T-helper 2 cell treated with Interferon-gamma antibody and Interleukin-4, amounts not matched to agents 100 ng/mL and 5 ng/mL, for 36 hours (primary cell): ENCODE results near the gene AFF3. TPM values are rescaled to one million over a fixed set of nuclear protein-coding genes. Genes with fewer than 3 reads are reported as not detected.

Experiments
- intact Hi-C: fragments of 100-400 bp; cut with micrococcal nuclease; formaldehyde crosslinking; loops from one replicate; pipeline ENCODE4 v1.15.1; 2023
- total RNA-seq: library from RNA; stranded (reverse); gene quantifications from 2 replicates; pipeline ENCODE4 v1.2.3, GENCODE V29; 2022

AFF3 gene
- total RNA-seq, 1 donor from 2014 or later: 6.0 TPM

DNA sequence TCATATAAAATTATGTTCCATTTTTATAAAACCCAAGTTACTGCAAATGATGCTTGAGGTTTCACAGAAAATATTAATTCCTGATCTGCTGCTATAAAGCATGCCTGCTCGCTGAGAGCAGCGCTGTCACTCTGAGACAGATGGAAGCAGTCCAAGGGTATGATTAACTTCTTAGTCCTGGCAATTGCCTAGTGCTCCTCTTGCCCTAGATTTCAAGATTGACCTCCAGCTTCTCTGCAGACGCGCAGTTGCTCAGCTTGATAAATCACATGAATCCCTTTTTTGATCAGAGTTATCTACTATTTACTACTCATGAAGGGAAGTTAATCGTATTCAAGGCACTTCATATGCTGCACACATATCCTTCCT is 498.0 kb downstream of the AFF3 start:
- intact Hi-C loops: no loop called here

GRCh38 chr2:99643787-99644418 is 498.5 kb downstream of the AFF3 start:
- intact Hi-C loops: no loop called here

DNA sequence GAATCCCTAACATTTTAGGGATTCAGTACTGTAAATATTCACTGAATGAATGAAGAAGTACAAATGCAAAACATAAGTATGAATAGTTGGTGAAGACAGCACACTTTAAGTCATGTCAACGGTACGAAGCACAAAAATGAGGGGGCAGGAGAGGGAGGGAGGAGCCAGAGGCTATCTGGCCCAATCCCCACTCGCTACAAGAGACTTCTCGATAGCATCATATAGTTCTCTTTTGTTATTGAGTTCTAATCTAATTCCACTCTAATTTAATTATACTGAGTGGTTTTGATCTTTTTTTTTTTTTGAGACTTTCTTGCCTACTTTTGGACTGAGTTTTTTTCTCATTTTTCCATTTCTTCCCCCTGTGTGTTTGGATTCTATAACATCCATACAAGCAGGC is 500.4 kb downstream of the AFF3 start:
- intact Hi-C loops: no loop called here

- intact Hi-C loops: no loop called here
Measured at GRCh38 chr2:99640635-99641151, 501.7 kb downstream of the AFF3 start.

DNA sequence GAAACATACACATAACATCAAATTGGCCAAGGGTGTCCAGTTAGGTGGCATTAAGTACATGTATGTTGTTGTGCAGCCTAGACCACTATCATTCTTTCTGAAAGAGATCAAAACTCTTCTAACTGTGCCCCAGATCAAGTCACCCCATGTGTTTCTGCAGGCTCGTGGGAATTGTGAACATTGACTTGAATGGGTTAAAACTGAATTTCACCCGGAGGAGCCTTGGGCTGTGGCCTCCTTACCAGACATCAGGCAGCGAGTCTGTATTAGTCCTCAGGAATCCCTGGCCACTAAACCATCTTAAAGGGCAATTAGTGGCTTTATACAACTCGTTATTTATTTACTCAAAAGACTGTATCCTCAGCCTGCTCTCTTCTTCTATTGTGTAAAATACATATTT is 503.6 kb downstream of the AFF3 start:
- intact Hi-C loops: no loop called here

DNA sequence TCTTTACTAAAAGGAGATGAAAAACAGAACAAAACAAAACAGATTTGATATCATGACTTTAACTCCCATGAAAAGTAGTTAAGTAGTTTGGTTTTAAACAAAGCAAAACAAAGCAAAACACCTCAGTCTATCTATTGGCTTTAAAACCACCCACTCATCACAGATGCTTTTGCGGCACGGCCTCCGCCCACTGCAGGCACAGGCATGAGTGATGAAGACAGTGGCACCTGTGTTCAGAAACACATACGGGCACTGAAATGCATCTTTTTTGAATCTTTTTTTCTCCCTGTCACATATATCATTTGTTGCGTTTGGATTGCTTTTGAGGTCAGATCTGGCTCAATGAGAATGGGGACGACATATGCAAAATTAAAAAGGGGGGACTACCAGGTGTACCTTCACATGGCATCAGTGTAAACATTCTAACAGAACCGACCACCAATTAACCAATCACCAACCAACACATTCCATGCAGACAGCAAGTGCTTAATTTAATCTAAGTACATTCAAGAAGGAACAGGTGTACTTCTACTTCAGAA is 505.2 kb downstream of the AFF3 start:
- intact Hi-C loops: no loop called here

- intact Hi-C loops: no loop called here
Measured at GRCh38 chr2:99636144-99637034, 506.0 kb downstream of the AFF3 start.

GRCh38 chr2:99635710-99636109 is 506.7 kb downstream of the AFF3 start:
- intact Hi-C loops: no loop called here

GRCh38 chr2:99634234-99634633 is 508.2 kb downstream of the AFF3 start:
- intact Hi-C loops: no loop called here

DNA sequence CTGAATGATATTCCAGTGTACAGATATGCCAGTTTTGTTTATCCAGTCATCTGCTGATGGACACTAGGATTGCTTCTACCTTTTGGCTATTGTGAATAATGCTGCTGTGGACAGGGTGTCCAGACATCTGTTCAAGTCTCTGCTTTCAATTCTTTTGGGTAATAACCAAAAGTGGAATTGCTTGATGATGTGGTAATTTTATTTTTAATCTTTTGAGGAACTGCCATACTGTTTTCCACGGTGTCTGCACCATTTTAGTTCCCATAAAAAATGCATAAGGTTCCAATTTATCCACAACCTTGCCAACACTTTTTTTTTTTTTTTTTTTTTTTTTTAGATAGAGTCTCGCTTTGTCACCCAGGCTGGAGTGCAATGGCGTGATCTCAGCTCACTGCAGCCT is 510.7 kb downstream of the AFF3 start:
- intact Hi-C loops: no loop called here

GRCh38 chr2:99629320-99629719 is 513.1 kb downstream of the AFF3 start:
- intact Hi-C loops: no loop called here

GRCh38 chr2:99626158-99626557 is 516.2 kb downstream of the AFF3 start:
- intact Hi-C loops: no loop called here

GRCh38 chr2:99624677-99625076 is 517.7 kb downstream of the AFF3 start:
- intact Hi-C loops: no loop called here

DNA sequence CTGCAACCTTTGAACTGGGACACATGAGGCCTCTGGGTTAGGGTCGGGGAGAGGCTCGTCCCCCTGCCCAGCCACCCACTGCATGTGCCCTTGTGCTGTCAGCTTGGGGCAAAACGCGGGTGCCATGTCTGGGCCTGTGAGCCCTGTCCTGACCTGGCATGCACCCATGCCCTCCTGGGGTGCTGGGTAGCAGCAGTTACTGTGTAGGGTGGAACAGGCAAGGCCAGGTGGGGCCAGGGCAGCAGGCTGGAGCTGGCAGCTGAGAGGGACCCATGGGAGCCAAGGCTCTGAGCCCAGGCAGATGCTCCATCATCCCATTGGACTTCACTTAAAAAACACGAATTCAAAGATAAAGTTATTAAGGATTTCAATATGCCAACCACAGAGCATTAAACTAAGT is 518.8 kb downstream of the AFF3 start:
- intact Hi-C loops: no loop called here

DNA sequence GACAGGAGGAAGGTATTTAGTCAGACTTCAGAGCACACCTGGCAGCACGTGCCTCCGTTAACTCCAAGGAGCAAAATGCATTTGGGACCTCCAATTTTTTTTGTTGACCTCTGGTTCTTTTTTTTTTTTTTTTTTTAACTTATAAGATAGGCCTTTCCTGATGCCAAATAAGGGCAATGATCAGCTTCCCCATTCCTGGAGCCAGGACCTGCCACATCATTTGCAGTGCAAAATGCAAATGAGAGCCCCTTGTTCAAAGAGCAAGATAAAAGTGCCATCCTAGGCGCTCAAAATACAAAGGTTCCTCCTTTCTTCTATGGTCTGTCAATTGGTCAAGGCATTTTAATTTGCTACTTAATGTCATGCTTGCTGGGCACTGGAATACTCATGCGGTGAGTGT is 519.4 kb downstream of the AFF3 start:
- intact Hi-C loops: no loop called here

DNA sequence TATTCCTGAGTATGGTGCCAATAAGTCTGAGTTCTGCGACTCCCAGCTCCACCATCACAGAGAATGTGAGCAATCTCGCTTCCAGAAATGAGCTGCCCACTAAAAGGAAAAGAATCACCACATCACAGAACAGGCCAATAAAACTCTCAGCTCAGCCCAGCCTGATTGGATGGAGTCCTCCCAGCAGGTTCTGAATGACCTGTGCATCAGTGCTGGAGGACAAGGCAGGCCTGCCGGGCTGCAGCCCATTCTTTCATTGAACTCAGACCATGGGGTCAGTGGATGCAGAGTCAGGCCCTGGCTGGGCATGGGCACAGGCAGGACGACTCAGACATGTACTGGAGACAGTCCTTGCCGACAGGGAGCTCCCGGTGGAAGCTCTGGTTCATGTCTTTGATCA is 519.9 kb downstream of the AFF3 start:
- intact Hi-C loops: no loop called here

- intact Hi-C loops: no loop called here
Measured at GRCh38 chr2:99621774-99622173, 520.6 kb downstream of the AFF3 start.

- intact Hi-C loops: no loop called here
Measured at GRCh38 chr2:99621106-99621505, 521.3 kb downstream of the AFF3 start.

- intact Hi-C loops: no loop called here
Measured at GRCh38 chr2:99619151-99619550, 523.2 kb downstream of the AFF3 start.

DNA sequence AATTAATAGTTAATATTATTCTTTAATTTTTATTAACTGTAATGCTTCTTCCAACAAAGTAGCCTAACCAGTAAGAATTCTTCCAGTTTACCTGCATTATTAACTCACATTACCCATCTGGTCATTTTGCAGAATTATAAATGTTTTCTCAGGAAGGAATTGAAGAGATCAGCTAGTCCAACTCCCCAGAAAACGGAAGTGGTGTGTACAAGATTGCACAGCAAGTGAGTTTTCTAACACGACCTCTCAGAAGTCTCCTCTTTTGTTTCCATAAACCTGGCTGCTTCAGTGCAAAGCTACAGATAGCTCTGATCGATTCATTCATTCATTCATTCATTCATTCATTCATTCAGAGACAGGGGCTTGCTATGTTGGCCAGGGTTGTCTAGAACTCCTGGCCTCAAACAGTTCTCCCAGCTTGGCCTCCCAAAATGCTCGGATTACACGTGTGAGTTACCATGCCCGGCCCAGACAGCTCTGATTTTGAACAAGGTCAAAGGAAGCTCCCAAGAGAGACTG is 523.8 kb downstream of the AFF3 start:
- intact Hi-C loops: no loop called here

GRCh38 chr2:99617811-99618210 is 524.6 kb downstream of the AFF3 start:
- intact Hi-C loops: no loop called here

DNA sequence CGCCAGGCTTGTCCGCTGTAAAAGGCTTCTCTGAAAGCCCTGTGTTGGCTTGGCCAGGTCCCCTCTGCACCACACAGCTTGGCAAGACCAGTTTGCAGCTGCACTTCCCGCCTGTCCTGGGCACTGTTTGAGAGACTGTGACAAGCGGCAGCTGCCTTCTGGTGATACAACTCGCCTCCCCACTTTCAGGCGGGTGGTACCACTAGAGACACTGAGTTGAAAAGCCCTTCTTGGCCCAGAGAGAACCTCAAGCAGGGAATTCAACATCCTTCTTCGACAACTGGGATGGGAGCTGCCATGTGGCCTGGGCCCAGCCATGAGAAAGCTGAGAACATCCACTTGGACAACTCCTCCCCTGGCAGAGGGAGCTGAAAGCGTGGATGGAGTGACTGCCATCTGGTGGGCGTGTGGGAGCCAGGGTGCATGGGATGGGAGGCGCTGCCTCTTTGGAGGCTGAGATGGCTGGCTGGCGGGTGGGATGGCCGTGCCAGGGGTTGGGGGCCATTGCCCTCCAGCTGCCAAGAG is 527.1 kb downstream of the AFF3 start:
- intact Hi-C loops: no loop called here
